GM18858 (cell line): Measurements from ENCODE around the gene SH3BP2.
A peak's percentile ranks its signal among the peaks of the same experiment; 100 is the strongest.
"Not testable (repeated sequence)": the region's sequence is repeated elsewhere in the genome, so short reads cannot be mapped to it uniquely, and the experiment has no call there.

Experiments
- ATAC-seq: cut with Tn5 transposase; IDR thresholded peaks from one replicate; pipeline ENCODE4 v1.9.1; 2021; ENCODE audit not compliant: unreplicated experiment

The SH3BP2 gene

DNA sequence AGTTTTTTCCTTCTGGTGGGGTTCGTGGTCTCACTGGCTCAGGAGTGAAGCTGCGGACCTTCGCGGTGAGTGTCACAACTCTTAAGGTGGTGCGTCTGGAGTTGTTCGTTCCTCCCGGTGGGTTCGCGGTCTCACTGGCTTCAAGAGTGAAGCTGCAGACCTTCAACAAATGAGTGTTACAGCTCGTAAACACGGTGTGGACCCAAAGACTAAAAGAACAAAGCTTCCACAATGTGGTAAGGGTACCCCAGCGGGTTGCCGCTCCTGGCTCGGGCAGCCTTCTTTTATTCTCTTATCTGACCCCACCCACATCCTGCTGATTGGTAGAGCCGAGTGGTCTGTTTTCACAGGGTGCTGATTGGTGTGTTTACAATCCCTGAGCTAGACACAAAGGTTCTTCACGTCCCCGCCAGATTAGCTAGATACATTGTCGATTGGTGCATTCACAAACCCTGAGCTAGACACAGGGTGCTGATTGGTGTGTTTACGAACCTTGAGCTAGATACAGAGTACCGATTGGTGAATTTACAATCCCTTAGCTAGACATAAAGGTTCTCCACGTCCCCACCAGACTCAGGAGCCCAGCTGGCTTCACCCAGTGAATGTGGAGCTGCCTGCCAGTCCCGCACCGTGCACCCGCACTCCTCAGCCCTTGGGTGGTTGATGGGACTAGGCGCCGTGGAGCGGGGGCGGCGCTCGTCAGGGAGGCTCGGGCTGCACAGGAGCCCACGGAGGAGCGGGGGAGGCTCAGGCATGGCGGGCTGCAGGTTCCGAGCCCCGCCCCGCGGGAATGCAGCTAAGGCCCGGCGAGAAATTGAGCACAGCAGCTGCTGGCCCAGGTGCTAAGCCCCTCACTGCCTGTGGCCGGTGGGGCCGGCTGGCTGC lies 30.2 kb upstream of the SH3BP2 start:
- ATAC-seq, result not testable (repeated sequence)

GRCh38 chr4:2763511-2763967 lies 29.3 kb upstream of the SH3BP2 start:
- ATAC-seq, result no peak

GRCh38 chr4:2765832-2766526 lies 26.9 kb upstream of the SH3BP2 start:
- no peak for ATAC-seq

GRCh38 chr4:2767046-2767704 lies 25.7 kb upstream of the SH3BP2 start:
- ATAC-seq, result no peak

DNA sequence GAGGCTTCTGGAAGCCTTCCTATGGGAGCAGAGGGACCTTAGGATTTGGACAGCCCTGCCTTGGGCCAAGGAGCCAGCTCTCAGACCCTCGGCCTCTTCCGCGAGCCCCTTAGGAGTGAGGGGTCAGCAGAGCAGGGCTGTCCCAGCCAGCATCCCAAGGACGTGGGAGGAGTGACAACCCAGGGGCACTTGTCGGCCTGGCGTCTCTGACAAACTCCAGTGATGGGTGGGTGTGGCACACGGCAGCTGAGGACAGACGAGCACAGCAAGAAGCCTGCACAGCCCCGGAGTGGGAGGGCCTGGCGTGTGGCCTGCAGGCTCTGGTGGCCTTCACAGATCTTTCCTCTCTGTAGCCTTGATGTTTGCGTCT lies 25.2 kb upstream of the SH3BP2 start:
- no peak for ATAC-seq

- no peak for ATAC-seq
These were observed 24.8 kb upstream of the SH3BP2 start for GRCh38 chr4:2768124-2768523.

GRCh38 chr4:2768921-2769336 lies 24.0 kb upstream of the SH3BP2 start:
- ATAC-seq, result no peak

GRCh38 chr4:2771264-2771663 lies 21.6 kb upstream of the SH3BP2 start:
- no peak for ATAC-seq

GRCh38 chr4:2780643-2781042 lies 12.2 kb upstream of the SH3BP2 start:
- not testable (repeated sequence) for ATAC-seq

GRCh38 chr4:2781911-2782310 lies 11.0 kb upstream of the SH3BP2 start:
- ATAC-seq, result no peak

GRCh38 chr4:2783790-2784189 lies 9.1 kb upstream of the SH3BP2 start:
- ATAC-seq, result no peak

GRCh38 chr4:2785613-2786012 lies 7.3 kb upstream of the SH3BP2 start:
- ATAC-seq, result no peak

- ATAC-seq, result no peak
These were observed 6.7 kb upstream of the SH3BP2 start for GRCh38 chr4:2786152-2786671.

DNA sequence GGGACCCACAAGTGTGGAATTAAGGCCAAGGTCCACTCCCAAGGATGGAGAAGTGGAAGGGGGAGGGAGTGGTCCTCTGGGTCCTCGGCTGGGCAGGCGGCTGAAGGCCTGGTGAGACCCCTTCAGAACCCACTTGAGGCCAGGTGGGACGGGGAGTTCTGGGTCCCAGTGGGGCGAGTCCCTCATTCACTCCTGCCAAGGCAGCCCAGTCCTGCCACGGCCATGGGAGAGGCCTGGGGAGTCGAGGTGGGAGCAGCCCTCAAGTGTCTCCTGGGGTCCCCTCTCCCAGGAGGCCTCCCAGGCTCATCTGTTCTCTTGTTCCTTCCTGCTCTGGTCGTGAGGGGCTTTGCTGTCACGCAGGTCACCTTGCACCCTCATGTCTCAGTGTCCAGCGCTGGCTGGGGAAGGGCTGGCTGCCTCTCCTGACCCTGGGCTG lies 6.1 kb upstream of the SH3BP2 start:
- ATAC-seq, result no peak

DNA sequence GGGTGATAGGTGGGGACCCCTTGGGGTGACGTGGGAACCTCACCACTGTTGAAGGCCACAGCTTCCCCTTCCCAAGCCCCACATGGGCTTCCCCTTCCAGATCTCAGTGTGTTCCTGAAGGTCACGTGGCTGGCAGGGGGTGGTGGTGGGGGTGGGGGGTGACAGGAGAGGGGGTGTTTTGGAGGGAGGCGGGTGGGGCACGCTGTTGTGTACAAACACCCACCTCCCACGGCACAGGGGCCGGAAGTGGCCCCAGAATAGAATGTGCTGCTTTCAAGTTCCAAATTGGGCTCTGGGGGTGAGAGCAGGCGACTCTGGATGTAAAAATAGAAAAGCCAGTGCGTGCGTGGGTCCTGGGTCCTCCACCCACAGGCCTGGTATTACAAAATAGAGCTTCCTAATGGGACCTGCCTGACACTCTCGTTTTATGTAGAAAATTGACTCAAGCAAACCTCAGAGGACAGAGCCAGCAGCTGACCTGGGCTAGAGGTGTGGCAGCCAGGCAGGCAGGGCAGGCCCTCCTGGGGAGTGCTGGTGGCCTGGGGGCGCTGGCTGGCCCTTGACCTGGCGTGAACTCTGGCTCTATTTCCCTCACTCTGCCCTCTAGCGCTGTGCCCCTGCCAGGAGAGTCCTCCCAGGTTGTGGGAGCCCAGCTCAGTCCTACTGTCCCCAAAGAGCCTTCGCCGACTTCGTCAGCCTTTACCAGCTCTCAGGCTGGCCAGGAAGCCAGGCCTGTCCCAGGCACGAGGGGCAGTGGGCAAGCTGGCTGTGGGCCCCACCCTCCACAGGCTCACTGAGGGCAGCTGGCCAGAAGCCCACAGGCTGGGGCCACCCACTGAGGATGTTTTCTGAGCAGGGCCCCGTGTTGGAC lies 5.4 kb upstream of the SH3BP2 start:
- ATAC-seq, result peak; percentile 67

GRCh38 chr4:2788101-2788500 lies 4.8 kb upstream of the SH3BP2 start:
- no peak for ATAC-seq

GRCh38 chr4:2788532-2789103 lies 4.3 kb upstream of the SH3BP2 start:
- ATAC-seq, result no peak

GRCh38 chr4:2789351-2789750 lies 3.5 kb upstream of the SH3BP2 start:
- no peak for ATAC-seq

GRCh38 chr4:2789793-2790582 lies 2.9 kb upstream of the SH3BP2 start:
- no peak for ATAC-seq
